Panc1 (cell line): ENCODE measurements around the gene HNRNPF. TPM values are rescaled to one million over a fixed set of nuclear protein-coding genes. Genes with fewer than 3 reads are reported as not detected.

Source experiments
- ATAC-seq: fragments of 200-7000 bp; cut with Tn5 transposase; 2 replicates; pipeline ENCODE4 v1.9.1; 2020; ENCODE audit warnings: mild to moderate bottlenecking, moderate library complexity
- BruUV-seq: library from RNA; stranded (reverse); fragments of 400-500 nt; replicated peaks from 2 replicates; lab custom pipeline; 2021; lab: Mats Ljungman, UMichigan
- CTCF ChIA-PET: fragments of 300-600 bp; sonication (Branson Sonifier 250); formaldehyde crosslinking; loops from one replicate; lab custom pipeline; 2022; ENCODE audit warnings: antibody characterized with exemption; lab: Charles Lee
- POLR2A ChIA-PET: fragments of 300-600 bp; sonication (Branson Sonifier 250); formaldehyde crosslinking; loops from one replicate; lab custom pipeline; 2022; ENCODE audit warnings: antibody characterized with exemption; lab: Charles Lee
- DNase-seq: peaks from one replicate; pipeline ENCODE4 v3.0.0-alpha.2; 2010; ENCODE audit warnings: low read depth, low spot score
- H3K27ac ChIP-seq: 2 replicates; pipeline ENCODE4 v1.5.1; 2011; ENCODE audit warnings: mild to moderate bottlenecking, low read length, inconsistent platforms
- H3K27me3 ChIP-seq: fragments of 200-500 bp; sonication (Bioruptor generic); 2 replicates; pipeline ENCODE4 v1.6.0; 2014; ENCODE audit warnings: low read length, inconsistent platforms; ENCODE audit not compliant: control insufficient read depth, insufficient read depth
- H3K36me3 ChIP-seq: fragments of 200-500 bp; sonication (Bioruptor generic); 2 replicates; pipeline ENCODE4 v1.5.1; 2014; ENCODE audit warnings: inconsistent platforms, mild to moderate bottlenecking, low read length, moderate library complexity; ENCODE audit not compliant: control insufficient read depth, insufficient read depth
- H3K4me1 ChIP-seq: 2 replicates; pipeline ENCODE4 v1.5.1; 2011; ENCODE audit warnings: inconsistent platforms, mild to moderate bottlenecking, low read length, moderate library complexity; ENCODE audit not compliant: control insufficient read depth, insufficient read depth
- H3K4me3 ChIP-seq, 2 experiments: 2 replicates each; pipeline ENCODE4 v1.5.1; 2011 to 2012; ENCODE audit warnings: low read depth in 2 of 2, low read length in 2 of 2, mild to moderate bottlenecking in 2 of 2, inconsistent platforms in 1 of 2, moderate library complexity in 1 of 2
- H3K9me3 ChIP-seq: fragments of 200-500 bp; sonication (Bioruptor generic); 2 replicates; pipeline ENCODE4 v1.5.1; 2014; ENCODE audit warnings: low read depth, mild to moderate bottlenecking, inconsistent platforms, low read length, moderate library complexity; ENCODE audit not compliant: control insufficient read depth, insufficient read depth
- CTCF ChIP-seq: fragments of 450-650 bp; IDR thresholded peaks from 2 replicates; pipeline ENCODE4 v1.5.1; 2017; ENCODE audit warnings: mild to moderate bottlenecking
- POLR2AphosphoS5 ChIP-seq: IDR thresholded peaks from 2 replicates; pipeline ENCODE4 v1.6.1; 2012; ENCODE audit warnings: mild to moderate bottlenecking, low read depth, low read length, moderate library complexity
- REST ChIP-seq, 2 experiments: IDR thresholded peaks; 2 replicates each; pipeline ENCODE4 v1.6.1; 2011 to 2012; ENCODE audit warnings: low read depth in 2 of 2, control low read depth in 1 of 2, low read length in 1 of 2, mild to moderate bottlenecking in 1 of 2, moderate library complexity in 1 of 2; ENCODE audit not compliant: insufficient read depth in 1 of 2
- SIN3A ChIP-seq: IDR thresholded peaks from 2 replicates; pipeline ENCODE4 v1.6.1; 2012; ENCODE audit warnings: low read depth, mild to moderate bottlenecking, low read length, moderate library complexity, borderline replicate concordance; ENCODE audit not compliant: insufficient read depth
- TCF7L2 ChIP-seq: IDR thresholded peaks from 2 replicates; pipeline ENCODE4 v1.6.1; 2011; ENCODE audit warnings: mild to moderate bottlenecking, low read depth, low read length, inconsistent platforms
- in situ Hi-C: cut with HindIII; loops from 2 replicates; pipeline ENCODE4 v1.10.0; 2016; ENCODE audit warnings: low sequenced_read_pairs, low pct_unique_long_range_greater_than_20kb
- intact Hi-C: fragments of 100-400 bp; cut with micrococcal nuclease; formaldehyde crosslinking; loops from one replicate; pipeline ENCODE4 v1.10.0; 2022; ENCODE audit not compliant: unreplicated experiment
- total RNA-seq: library from RNA; stranded (reverse); gene quantifications from one replicate; pipeline ENCODE4 v1.2.1, GENCODE V29; 2021; ENCODE audit not compliant: unreplicated experiment

The HNRNPF gene
- total RNA-seq, 1 experiment from 2014 or later: 466 TPM

- ChIA-PET CTCF (no interaction called here), POLR2A (no interaction called here)
- Histone ChIP-seq H3K27ac (no peak overlapping the region), H3K4me1 (peaks cover 15% of the 10 kb centered on the region), H3K4me3 (no peak overlapping the region), H3K27me3 (no peaks in the 10 kb centered on the region), H3K9me3 (no peaks in the 10 kb centered on the region), H3K36me3 (no peaks in the 10 kb centered on the region)
- no TSS peak for BruUV-seq
- ATAC-seq (no peak), DNase-seq (no peak)
- intact Hi-C loops: no loop called here
- in situ Hi-C loops: no loop called here
- TF ChIP-seq POLR2AphosphoS5 (no peak), REST (IDR thresholded peaks at IDR 0.05; ENCODE audit: insufficient read depth in 1 of 2, low read depth in 2 of 2, low read length in 1 of 2) (no peak), CTCF (no peak), TCF7L2 (no peak), SIN3A (no peak)
Observed at GRCh38 chr10:43352951-43353350, 56.0 kb downstream of the HNRNPF start.

GRCh38 chr10:43351301-43351700 lies 57.7 kb downstream of the HNRNPF start:
- CTCF ChIA-PET: interaction anchor here (0.7 to 0.9 kb wide), 2 partner anchors 66 to 86 kb away, joined by 3 read pairs; no protein-coding TSS in a partner anchor
- intact Hi-C loops (no loop called here), in situ Hi-C loops (no loop called here)
- peaks cover 15% of the 10 kb centered on the region for H3K4me1 ChIP-seq
- no TSS peak for BruUV-seq
- no peak for TF ChIP-seq TCF7L2
- no peak for TF ChIP-seq REST (IDR thresholded peaks at IDR 0.05; ENCODE audit: insufficient read depth in 1 of 2, low read depth in 2 of 2, low read length in 1 of 2)
- no peak for TF ChIP-seq SIN3A
- TF ChIP-seq CTCF: no peak
- no peak for TF ChIP-seq POLR2AphosphoS5
- no peak for DNase-seq
- H3K36me3 ChIP-seq: no peaks in the 10 kb centered on the region
- no peaks in the 10 kb centered on the region for H3K9me3 ChIP-seq
- no peaks in the 10 kb centered on the region for H3K27me3 ChIP-seq
- no peak overlapping the region for H3K27ac ChIP-seq
- POLR2A ChIA-PET: interaction anchor here (0.7 kb wide), 1 partner anchor 52 kb away, joined by 3 read pairs; no protein-coding TSS in a partner anchor
- H3K4me3 ChIP-seq: no peak overlapping the region
- no peak for ATAC-seq
